OCI-LY7 (cell line): Measurements from ENCODE around the gene GOLGA5. TPM values are rescaled to one million over a fixed set of nuclear protein-coding genes. Genes with fewer than 3 reads are reported as not detected.

ENCODE experiments used
- BruUV-seq: library from RNA; stranded (reverse); fragments of 400-500 nt; replicated peaks from 2 replicates; lab custom pipeline; 2021; lab: Mats Ljungman, UMichigan
- CTCF ChIA-PET: fragments of 300-600 bp; sonication (Branson Sonifier 250); formaldehyde crosslinking; loops from one replicate; lab custom pipeline; 2022; ENCODE audit warnings: antibody characterized with exemption; ENCODE audit not compliant: unreplicated experiment; lab: Charles Lee
- POLR2A ChIA-PET: fragments of 300-600 bp; sonication (Branson Sonifier 250); formaldehyde crosslinking; loops from one replicate; lab custom pipeline; 2022; ENCODE audit warnings: antibody characterized with exemption; lab: Charles Lee
- DNase-seq: peaks from one replicate; pipeline ENCODE4 v3.0.0-alpha.2; 2015; ENCODE audit warnings: low spot score
- H2AFZ ChIP-seq: fragments of 200-600 bp; sonication (generic), shearing (Covaris generic); 2 replicates; pipeline ENCODE4 v1.6.1; 2014; ENCODE audit warnings: mild to moderate bottlenecking, antibody characterized with exemption, low read length, moderate library complexity
- H3K27ac ChIP-seq: fragments of 200-600 bp; sonication (generic); 2 replicates; pipeline ENCODE4 v1.5.1; 2014; ENCODE audit warnings: mixed run types, low read depth, mild to moderate bottlenecking, moderate library complexity, low read length, inconsistent platforms; ENCODE audit not compliant: poor library complexity, severe bottlenecking
- H3K36me3 ChIP-seq: fragments of 200-600 bp; sonication (generic); 2 replicates; pipeline ENCODE4 v1.6.1; 2014; ENCODE audit warnings: mild to moderate bottlenecking, antibody characterized with exemption, low read length, moderate library complexity, mixed read lengths; ENCODE audit not compliant: insufficient read depth
- H3K4me1 ChIP-seq: fragments of 200-600 bp; sonication (generic); 2 replicates; pipeline ENCODE4 v1.5.1; 2014; ENCODE audit warnings: mild to moderate bottlenecking, low read length; ENCODE audit not compliant: insufficient read depth, poor library complexity, severe bottlenecking
- H3K4me2 ChIP-seq: fragments of 200-600 bp; sonication (generic); 2 replicates; pipeline ENCODE4 v1.6.1; 2014; ENCODE audit warnings: mild to moderate bottlenecking, low read length
- H3K4me3 ChIP-seq: fragments of 200-600 bp; sonication (generic); 2 replicates; pipeline ENCODE4 v1.5.1; 2014; ENCODE audit warnings: mild to moderate bottlenecking, low read depth, low read length; ENCODE audit not compliant: poor library complexity, severe bottlenecking
- H3K79me2 ChIP-seq: fragments of 200-600 bp; sonication (generic); 2 replicates; pipeline ENCODE4 v1.6.1; 2016; ENCODE audit warnings: low read depth, mild to moderate bottlenecking, low read length, moderate library complexity, mixed read lengths; ENCODE audit not compliant: insufficient read depth
- H3K9me2 ChIP-seq: fragments of 200-600 bp; sonication (generic); 2 replicates; pipeline ENCODE4 v1.6.1; 2016; ENCODE audit warnings: mild to moderate bottlenecking, low read length, mixed read lengths; ENCODE audit not compliant: insufficient read depth
- H3K9me3 ChIP-seq: fragments of 200-600 bp; sonication (generic); 2 replicates; pipeline ENCODE4 v1.6.1; 2014; ENCODE audit warnings: mild to moderate bottlenecking, mixed run types, low read length, mixed read lengths
- H4K20me1 ChIP-seq: fragments of 200-600 bp; sonication (generic); 2 replicates; pipeline ENCODE4 v1.6.1; 2014; ENCODE audit warnings: mild to moderate bottlenecking, antibody characterized with exemption, low read length, moderate library complexity, mixed read lengths; ENCODE audit not compliant: insufficient read depth
- EZH2phosphoT487 ChIP-seq: fragments of 200-600 bp; sonication (generic); IDR thresholded peaks from 2 replicates; pipeline ENCODE4 v1.6.1; 2018; ENCODE audit warnings: low read depth, borderline replicate concordance, mild to moderate bottlenecking, mixed run types, antibody characterized with exemption, low read length, moderate library complexity, mixed read lengths
- intact Hi-C: fragments of 100-400 bp; cut with micrococcal nuclease; formaldehyde crosslinking; loops from one replicate; pipeline ENCODE4 v1.10.0; 2022; ENCODE audit not compliant: unreplicated experiment
- total RNA-seq, 2 experiments: library from RNA; depleted of rRNA in 1 of 2; stranded (reverse); fragments of >200 nt in 1 of 2; shearing (Covaris generic) in 1 of 2; gene quantifications; 2 replicates each; pipeline ENCODE4 v1.2.3, GENCODE V29; 2014 to 2022
- TF ChIP-seq, protein P1 (sequence below): fragments of 200-600 bp; sonication (generic); conservative IDR thresholded peaks from 2 replicates; pipeline ENCODE4 v1.5.1; 2014; ENCODE audit warnings: mild to moderate bottlenecking, antibody characterized with exemption, low read length, moderate library complexity, mixed read lengths

The GOLGA5 gene
- total RNA-seq, 2 experiments from 2014 or later = 13.3 to 19.8 TPM

DNA sequence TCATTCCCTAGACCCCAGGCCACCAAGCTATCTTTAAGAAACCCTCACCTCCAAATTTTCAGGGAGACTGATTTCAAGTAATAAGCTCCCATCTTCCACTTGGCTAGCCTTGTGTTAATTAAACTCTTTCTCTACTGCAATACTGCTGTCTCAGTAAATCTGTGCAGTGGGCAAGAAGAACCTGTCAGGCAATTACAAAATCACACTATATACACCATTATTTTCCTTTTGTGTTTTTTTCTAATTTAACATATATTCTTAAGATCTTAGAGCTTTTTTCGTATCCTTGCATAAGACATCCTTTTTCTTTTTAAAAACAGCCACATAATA, 7.7 kb upstream of the GOLGA5 start:
- Histone ChIP-seq H3K4me3 (no peak overlapping the region), H3K36me3 (no peaks in the 10 kb centered on the region), H3K9me3 (peaks cover 30% of the 10 kb centered on the region), H2AFZ (no peak overlapping the region), H4K20me1 (no peaks in the 10 kb centered on the region), H3K9me2 (no peaks in the 10 kb centered on the region), H3K4me2 (no peak overlapping the region), H3K4me1 (no peaks in the 10 kb centered on the region), H3K27ac (no peak overlapping the region), H3K79me2 (no peaks in the 10 kb centered on the region)
- TF ChIP-seq EZH2phosphoT487 = no peak
- TF ChIP-seq, protein P1, sequence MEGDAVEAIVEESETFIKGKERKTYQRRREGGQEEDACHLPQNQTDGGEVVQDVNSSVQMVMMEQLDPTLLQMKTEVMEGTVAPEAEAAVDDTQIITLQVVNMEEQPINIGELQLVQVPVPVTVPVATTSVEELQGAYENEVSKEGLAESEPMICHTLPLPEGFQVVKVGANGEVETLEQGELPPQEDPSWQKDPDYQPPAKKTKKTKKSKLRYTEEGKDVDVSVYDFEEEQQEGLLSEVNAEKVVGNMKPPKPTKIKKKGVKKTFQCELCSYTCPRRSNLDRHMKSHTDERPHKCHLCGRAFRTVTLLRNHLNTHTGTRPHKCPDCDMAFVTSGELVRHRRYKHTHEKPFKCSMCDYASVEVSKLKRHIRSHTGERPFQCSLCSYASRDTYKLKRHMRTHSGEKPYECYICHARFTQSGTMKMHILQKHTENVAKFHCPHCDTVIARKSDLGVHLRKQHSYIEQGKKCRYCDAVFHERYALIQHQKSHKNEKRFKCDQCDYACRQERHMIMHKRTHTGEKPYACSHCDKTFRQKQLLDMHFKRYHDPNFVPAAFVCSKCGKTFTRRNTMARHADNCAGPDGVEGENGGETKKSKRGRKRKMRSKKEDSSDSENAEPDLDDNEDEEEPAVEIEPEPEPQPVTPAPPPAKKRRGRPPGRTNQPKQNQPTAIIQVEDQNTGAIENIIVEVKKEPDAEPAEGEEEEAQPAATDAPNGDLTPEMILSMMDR = no peak
- ChIA-PET POLR2A (interaction anchor here (0.6 to 1.4 kb wide), 6 partner anchors 12 to 1394 kb away, joined by 3 to 5 read pairs (median 3); no protein-coding TSS in a partner anchor), CTCF (no interaction called here)
- BruUV-seq = no TSS peak
- intact Hi-C loops = no loop called here
- DNase-seq = no peak

DNA sequence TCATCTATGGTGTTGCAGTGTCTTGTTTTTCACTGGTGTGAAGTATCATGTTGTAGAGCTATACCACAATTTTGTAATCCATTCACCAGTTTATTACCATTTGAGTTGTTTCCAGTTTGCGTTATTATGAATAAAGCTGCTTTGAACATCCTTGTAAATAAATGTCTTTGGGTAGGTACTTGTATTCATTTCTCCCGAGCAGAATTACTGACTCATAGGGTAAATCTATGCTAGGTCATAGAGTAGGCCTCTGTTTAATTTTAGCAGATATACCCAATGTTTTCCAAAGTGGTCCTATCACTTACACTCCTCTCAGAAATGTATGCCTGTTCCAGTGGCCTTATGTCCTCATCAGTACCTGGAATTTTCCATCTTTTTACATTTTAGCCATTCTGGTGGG, 6.6 kb upstream of the GOLGA5 start:
- CTCF ChIA-PET = no interaction called here

More for the DNA sequence above, 6.6 kb upstream of the GOLGA5 start:
- no TSS peak for BruUV-seq
- no peak for TF ChIP-seq EZH2phosphoT487
- TF ChIP-seq, protein P1 = no peak
- Histone ChIP-seq H3K4me1 (no peaks in the 10 kb centered on the region), H4K20me1 (no peaks in the 10 kb centered on the region), H2AFZ (no peak overlapping the region), H3K36me3 (no peaks in the 10 kb centered on the region), H3K4me3 (no peak overlapping the region), H3K9me2 (no peaks in the 10 kb centered on the region), H3K27ac (no peak overlapping the region), H3K9me3 (peaks cover 30% of the 10 kb centered on the region), H3K79me2 (no peaks in the 10 kb centered on the region), H3K4me2 (no peak overlapping the region)
- intact Hi-C loops = no loop called here
- POLR2A ChIA-PET = interaction anchor here (0.8 to 1.4 kb wide), 3 partner anchors 9 to 24 kb away, joined by 3 read pairs; no protein-coding TSS in a partner anchor
- DNase-seq = no peak
